ENCODE results near the gene CDK19. TPM values are rescaled to one million over a fixed set of nuclear protein-coding genes. Genes with fewer than 3 reads are reported as not detected.

The CDK19 gene
- total RNA-seq, 3 donors from 2014 or later = 2.8 to 3.8 (median 3.7) TPM

- DNase-seq (no peak), ATAC-seq (no peak)
- Mint-ChIP-seq H3K36me3 (ENCODE audit: insufficient read depth) (peaks cover 36% of the 10 kb centered on the region), H3K4me3 (no peak overlapping the region), H3K27me3 (ENCODE audit: low read depth) (no peaks in the 10 kb centered on the region), H3K4me1 (ENCODE audit: low read depth) (peaks cover 2% of the 10 kb centered on the region), H3K9me3 (no peaks in the 10 kb centered on the region)
Measured at GRCh38 chr6:110636781-110637180, 178.5 kb downstream of the CDK19 start.

- Mint-ChIP-seq H3K9me3 (no peaks in the 10 kb centered on the region), H3K27me3 (ENCODE audit: low read depth) (no peaks in the 10 kb centered on the region), H3K4me1 (ENCODE audit: low read depth) (peaks cover 2% of the 10 kb centered on the region), H3K4me3 (no peak overlapping the region), H3K36me3 (ENCODE audit: insufficient read depth) (peaks cover 25% of the 10 kb centered on the region)
- no peak for ATAC-seq
- no peak for DNase-seq
Measured at GRCh38 chr6:110635096-110635495, 180.2 kb downstream of the CDK19 start.

GRCh38 chr6:110633731-110634213, 181.5 kb downstream of the CDK19 start:
- ATAC-seq (no peak), DNase-seq (no peak)
- H3K9me3 Mint-ChIP-seq = no peaks in the 10 kb centered on the region
- peaks cover 2% of the 10 kb centered on the region for H3K4me1 Mint-ChIP-seq (ENCODE audit: low read depth)
- no peak overlapping the region for H3K4me3 Mint-ChIP-seq
- H3K27me3 Mint-ChIP-seq (ENCODE audit: low read depth) = no peaks in the 10 kb centered on the region
- H3K36me3 Mint-ChIP-seq (ENCODE audit: insufficient read depth) = peaks cover 17% of the 10 kb centered on the region

- DNase-seq (no peak), ATAC-seq (no peak)
- Mint-ChIP-seq H3K9me3 (no peaks in the 10 kb centered on the region), H3K36me3 (ENCODE audit: insufficient read depth) (peaks cover 13% of the 10 kb centered on the region), H3K4me1 (ENCODE audit: low read depth) (no peaks in the 10 kb centered on the region), H3K27me3 (ENCODE audit: low read depth) (no peaks in the 10 kb centered on the region), H3K4me3 (no peak overlapping the region)
Measured at GRCh38 chr6:110629153-110629552, 186.1 kb downstream of the CDK19 start.

- no peak overlapping the region for H3K4me3 Mint-ChIP-seq
- H3K36me3 Mint-ChIP-seq (ENCODE audit: insufficient read depth) = peaks cover 13% of the 10 kb centered on the region
- no peak for ATAC-seq
- no peak for DNase-seq
- H3K4me1 Mint-ChIP-seq (ENCODE audit: low read depth) = no peaks in the 10 kb centered on the region
- no peaks in the 10 kb centered on the region for H3K9me3 Mint-ChIP-seq
- H3K27me3 Mint-ChIP-seq (ENCODE audit: low read depth) = no peaks in the 10 kb centered on the region
Measured at GRCh38 chr6:110628330-110628729, 186.9 kb downstream of the CDK19 start.

GRCh38 chr6:110626442-110626841, 188.8 kb downstream of the CDK19 start:
- DNase-seq = no peak
- Mint-ChIP-seq H3K36me3 (ENCODE audit: insufficient read depth) (peaks cover 18% of the 10 kb centered on the region), H3K27me3 (ENCODE audit: low read depth) (no peaks in the 10 kb centered on the region), H3K4me1 (ENCODE audit: low read depth) (no peaks in the 10 kb centered on the region), H3K9me3 (no peaks in the 10 kb centered on the region), H3K4me3 (no peak overlapping the region)
- no peak for ATAC-seq

- peaks cover 21% of the 10 kb centered on the region for H3K36me3 Mint-ChIP-seq (ENCODE audit: insufficient read depth)
- DNase-seq = no peak
- no peaks in the 10 kb centered on the region for H3K4me1 Mint-ChIP-seq (ENCODE audit: low read depth)
- no peak overlapping the region for H3K4me3 Mint-ChIP-seq
- H3K27me3 Mint-ChIP-seq (ENCODE audit: low read depth) = no peaks in the 10 kb centered on the region
- no peaks in the 10 kb centered on the region for H3K9me3 Mint-ChIP-seq
- no peak for ATAC-seq
Measured at GRCh38 chr6:110625883-110626282, 189.4 kb downstream of the CDK19 start.

- DNase-seq (no peak), ATAC-seq (no peak)
- Mint-ChIP-seq H3K36me3 (ENCODE audit: insufficient read depth) (peaks cover 27% of the 10 kb centered on the region), H3K4me1 (ENCODE audit: low read depth) (peaks cover 3% of the 10 kb centered on the region), H3K9me3 (no peaks in the 10 kb centered on the region), H3K27me3 (ENCODE audit: low read depth) (no peaks in the 10 kb centered on the region), H3K4me3 (no peak overlapping the region)
Measured at GRCh38 chr6:110622912-110623578, 192.2 kb downstream of the CDK19 start.

- Mint-ChIP-seq H3K9me3 (no peaks in the 10 kb centered on the region), H3K4me1 (ENCODE audit: low read depth) (peaks cover 3% of the 10 kb centered on the region), H3K27me3 (ENCODE audit: low read depth) (no peaks in the 10 kb centered on the region), H3K4me3 (no peak overlapping the region), H3K36me3 (ENCODE audit: insufficient read depth) (peaks cover 31% of the 10 kb centered on the region)
- DNase-seq = no peak
- no peak for ATAC-seq
Measured at GRCh38 chr6:110621061-110621460, 194.2 kb downstream of the CDK19 start.

- no peak for ATAC-seq
Measured at GRCh38 chr6:110620065-110620464, 195.2 kb downstream of the CDK19 start.

GRCh38 chr6:110619275-110619908, 195.9 kb downstream of the CDK19 start:
- Mint-ChIP-seq H3K4me3 (no peak overlapping the region), H3K27me3 (ENCODE audit: low read depth) (no peaks in the 10 kb centered on the region), H3K4me1 (ENCODE audit: low read depth) (peaks cover 3% of the 10 kb centered on the region), H3K9me3 (no peaks in the 10 kb centered on the region), H3K36me3 (ENCODE audit: insufficient read depth) (peaks cover 29% of the 10 kb centered on the region)
- DNase-seq (no peak), ATAC-seq (no peak)

More at GRCh38 chr6:110620065-110620464, 195.2 kb downstream of the CDK19 start:
- no peak overlapping the region for H3K4me3 Mint-ChIP-seq
- H3K36me3 Mint-ChIP-seq (ENCODE audit: insufficient read depth) = peaks cover 27% of the 10 kb centered on the region
- H3K4me1 Mint-ChIP-seq (ENCODE audit: low read depth) = peaks cover 3% of the 10 kb centered on the region
- no peaks in the 10 kb centered on the region for H3K9me3 Mint-ChIP-seq
- no peak for DNase-seq
- H3K27me3 Mint-ChIP-seq (ENCODE audit: low read depth) = no peaks in the 10 kb centered on the region

- ATAC-seq (no peak), DNase-seq (no peak)
- Mint-ChIP-seq H3K36me3 (ENCODE audit: insufficient read depth) (peaks cover 36% of the 10 kb centered on the region), H3K4me1 (ENCODE audit: low read depth) (peaks cover 3% of the 10 kb centered on the region), H3K9me3 (no peaks in the 10 kb centered on the region), H3K4me3 (no peak overlapping the region), H3K27me3 (ENCODE audit: low read depth) (no peaks in the 10 kb centered on the region)
Measured at GRCh38 chr6:110618591-110619267, 196.5 kb downstream of the CDK19 start.

GRCh38 chr6:110617057-110617456, 198.2 kb downstream of the CDK19 start:
- no peaks in the 10 kb centered on the region for H3K9me3 Mint-ChIP-seq
- H3K36me3 Mint-ChIP-seq (ENCODE audit: insufficient read depth) = peaks cover 30% of the 10 kb centered on the region
- H3K4me3 Mint-ChIP-seq = no peak overlapping the region
- no peak for DNase-seq
- ATAC-seq = no peak
- H3K4me1 Mint-ChIP-seq (ENCODE audit: low read depth) = peaks cover 3% of the 10 kb centered on the region
- H3K27me3 Mint-ChIP-seq (ENCODE audit: low read depth) = no peaks in the 10 kb centered on the region

GRCh38 chr6:110615722-110616121, 199.5 kb downstream of the CDK19 start:
- Mint-ChIP-seq H3K4me3 (no peak overlapping the region), H3K4me1 (ENCODE audit: low read depth) (peaks cover 3% of the 10 kb centered on the region), H3K27me3 (ENCODE audit: low read depth) (no peaks in the 10 kb centered on the region), H3K36me3 (ENCODE audit: insufficient read depth) (peaks cover 24% of the 10 kb centered on the region), H3K9me3 (no peaks in the 10 kb centered on the region)
- no peak for DNase-seq
- no peak for ATAC-seq

GRCh38 chr6:110614586-110614985, 200.7 kb downstream of the CDK19 start:
- no peak for ATAC-seq
- no peaks in the 10 kb centered on the region for H3K27me3 Mint-ChIP-seq (ENCODE audit: low read depth)
- H3K4me3 Mint-ChIP-seq = no peak overlapping the region
- peaks cover 22% of the 10 kb centered on the region for H3K36me3 Mint-ChIP-seq (ENCODE audit: insufficient read depth)
- no peak for DNase-seq
- H3K4me1 Mint-ChIP-seq (ENCODE audit: low read depth) = peaks cover 3% of the 10 kb centered on the region
- no peaks in the 10 kb centered on the region for H3K9me3 Mint-ChIP-seq
